NT2/D1 (cell line): ENCODE measurements around the gene CELA3B.
"Not testable (repeated sequence)": the region's sequence is repeated elsewhere in the genome, so short reads cannot be mapped to it uniquely, and the experiment has no call there.

Source experiments
- DNase-seq: peaks from one replicate; pipeline ENCODE4 v3.0.0-alpha.2; 2011; ENCODE audit warnings: low read depth, low spot score
- H3K27me3 ChIP-seq: 2 replicates; pipeline ENCODE4 v1.6.0; 2011; ENCODE audit warnings: mild to moderate bottlenecking; ENCODE audit not compliant: insufficient read length, insufficient read depth
- H3K36me3 ChIP-seq: 2 replicates; pipeline ENCODE4 v1.6.1; 2011; ENCODE audit warnings: mild to moderate bottlenecking, low read length, mixed read lengths; ENCODE audit not compliant: insufficient read depth, insufficient read length
- H3K4me1 ChIP-seq: 2 replicates; pipeline ENCODE4 v1.5.1; 2011; ENCODE audit not compliant: insufficient read depth, insufficient read length
- H3K4me3 ChIP-seq: 2 replicates; pipeline ENCODE4 v1.5.1; 2011; ENCODE audit warnings: low read depth; ENCODE audit not compliant: insufficient read length
- H3K9ac ChIP-seq: 2 replicates; pipeline ENCODE4 v1.6.0; 2011; ENCODE audit warnings: low read depth; ENCODE audit not compliant: insufficient read length
- H3K9me3 ChIP-seq: 2 replicates; pipeline ENCODE4 v1.5.1; 2011; ENCODE audit warnings: mild to moderate bottlenecking, low read length; ENCODE audit not compliant: insufficient read depth
- SUZ12 ChIP-seq: IDR thresholded peaks from 2 replicates; pipeline ENCODE4 v1.6.1; 2011; ENCODE audit not compliant: insufficient read length, insufficient read depth; ENCODE audit errors: extremely low read depth
- YY1 ChIP-seq: IDR thresholded peaks from 2 replicates; pipeline ENCODE4 v1.6.1; 2011; ENCODE audit not compliant: insufficient read length, insufficient read depth
- ZNF274 ChIP-seq: IDR thresholded peaks from 2 replicates; pipeline ENCODE4 v1.6.1; 2011; ENCODE audit warnings: mild to moderate bottlenecking, low read depth, low read length

The CELA3B gene

GRCh38 chr1:21996663-21996970, 19.8 kb downstream of the CELA3B start:
- DNase-seq, H3K4me3 ChIP-seq, H3K9me3 ChIP-seq, H3K4me1 ChIP-seq, H3K9ac ChIP-seq, H3K27me3 ChIP-seq, H3K36me3 ChIP-seq: not testable (repeated sequence)

- not testable (repeated sequence) for H3K27me3 ChIP-seq, H3K4me3 ChIP-seq, H3K9ac ChIP-seq, H3K36me3 ChIP-seq, H3K9me3 ChIP-seq, H3K4me1 ChIP-seq, DNase-seq
Measured at GRCh38 chr1:21997891-21998623, 21.2 kb downstream of the CELA3B start.

- not testable (repeated sequence) for H3K36me3 ChIP-seq, H3K9me3 ChIP-seq, H3K4me1 ChIP-seq, H3K4me3 ChIP-seq, H3K27me3 ChIP-seq, H3K9ac ChIP-seq, DNase-seq
Measured at GRCh38 chr1:21998624-21999294, 21.9 kb downstream of the CELA3B start.

GRCh38 chr1:21999645-22000044, 22.8 kb downstream of the CELA3B start:
- not testable (repeated sequence) for H3K4me1 ChIP-seq, DNase-seq, H3K36me3 ChIP-seq, H3K9me3 ChIP-seq, H3K4me3 ChIP-seq, H3K27me3 ChIP-seq, H3K9ac ChIP-seq

GRCh38 chr1:22001409-22001808, 24.6 kb downstream of the CELA3B start, which contains the start of gene CELA3A:
TSS of gene CELA3A (plus strand) at chr1:22001657. CDS start at chr1:22001675, 18 bp downstream.
- H3K9me3 ChIP-seq: no peaks in the 10 kb centered on the region
- TF ChIP-seq ZNF274: no peak
- no peak for TF ChIP-seq YY1
- TF ChIP-seq SUZ12: no peak
- no peaks in the 10 kb centered on the region for H3K4me1 ChIP-seq
- H3K36me3 ChIP-seq: no peaks in the 10 kb centered on the region
- H3K9ac ChIP-seq: no peak within 1 kb of the TSS
- H3K27me3 ChIP-seq: no peaks in the 10 kb centered on the region
- DNase-seq: no peak
- H3K4me3 ChIP-seq: no peak within 1 kb of the TSS

GRCh38 chr1:22002461-22002860, 25.6 kb downstream of the CELA3B start:
- H3K36me3 ChIP-seq, H3K9me3 ChIP-seq, H3K27me3 ChIP-seq, H3K9ac ChIP-seq, H3K4me3 ChIP-seq, H3K4me1 ChIP-seq, DNase-seq: not testable (repeated sequence)

- not testable (repeated sequence) for H3K4me1 ChIP-seq, DNase-seq, H3K4me3 ChIP-seq, H3K9me3 ChIP-seq, H3K27me3 ChIP-seq, H3K36me3 ChIP-seq, H3K9ac ChIP-seq
Measured at GRCh38 chr1:22002875-22003274, 26.1 kb downstream of the CELA3B start.

- not testable (repeated sequence) for H3K4me1 ChIP-seq, H3K4me3 ChIP-seq, H3K9ac ChIP-seq, H3K27me3 ChIP-seq, H3K9me3 ChIP-seq, DNase-seq, H3K36me3 ChIP-seq
Measured at GRCh38 chr1:22003959-22004358, 27.1 kb downstream of the CELA3B start.

GRCh38 chr1:22005261-22006149, 28.7 kb downstream of the CELA3B start:
- H3K9me3 ChIP-seq, H3K36me3 ChIP-seq, H3K4me1 ChIP-seq, H3K4me3 ChIP-seq, H3K9ac ChIP-seq, DNase-seq, H3K27me3 ChIP-seq: not testable (repeated sequence)

GRCh38 chr1:22006736-22007135, 29.9 kb downstream of the CELA3B start:
- H3K9me3 ChIP-seq, H3K4me3 ChIP-seq, H3K27me3 ChIP-seq, H3K9ac ChIP-seq, H3K36me3 ChIP-seq, DNase-seq, H3K4me1 ChIP-seq: not testable (repeated sequence)

- not testable (repeated sequence) for DNase-seq, H3K36me3 ChIP-seq, H3K4me1 ChIP-seq, H3K9me3 ChIP-seq, H3K27me3 ChIP-seq, H3K9ac ChIP-seq, H3K4me3 ChIP-seq
Measured at GRCh38 chr1:22007262-22007661, 30.4 kb downstream of the CELA3B start.
